Body of pancreas (tissue), 4 donors: ENCODE results near the gene ABCB8. TPM values are rescaled to one million over a fixed set of nuclear protein-coding genes. Genes with fewer than 3 reads are reported as not detected.

Experiments used
- ATAC-seq: fragments of 150-250 bp; one replicate; pipeline ENCODE4 v1.9.1; 2016
- DNase-seq, 4 donors: peaks; one replicate each; pipeline ENCODE4 v3.0.0-alpha.2; 2019
- H3K27ac ChIP-seq, 4 donors: fragments of 200-600 bp; sonication (generic); 1 replicate in 3 of 4; 2 replicates in 1 of 4; pipeline versions ENCODE4 v1.5.1 to v1.6.1; 2016 to 2019; ENCODE audit warnings: mild to moderate bottlenecking in 1 of 4, mixed read lengths in 1 of 4, moderate library complexity in 1 of 4
- H3K27me3 ChIP-seq, 2 donors: fragments of 200-600 bp; sonication (generic); one replicate each; pipeline ENCODE4 v1.6.0; 2016; ENCODE audit warnings: mild to moderate bottlenecking in 1 of 2
- H3K36me3 ChIP-seq, 2 donors: fragments of 200-600 bp; sonication (generic); replicated peaks in 1 of 2; 2 replicates each; pipeline ENCODE4 v1.5.1; 2016; ENCODE audit warnings: low read depth in 2 of 2; ENCODE audit not compliant: insufficient read depth in 1 of 2
- H3K4me1 ChIP-seq: fragments of 200-600 bp; sonication (generic); one replicate; pipeline ENCODE4 v1.6.0; 2016
- H3K4me3 ChIP-seq, 2 donors: fragments of 200-600 bp; sonication (generic); 1 replicate in 1 of 2; 2 replicates in 1 of 2; pipeline ENCODE4 v1.5.1; 2016 to 2019
- H3K9me3 ChIP-seq, 3 donors: fragments of 200-600 bp; sonication (generic); 1 replicate in 2 of 3; 2 replicates in 1 of 3; pipeline ENCODE4 v1.5.1; 2016
- CTCF ChIP-seq, 7 experiments: fragments of 450-650 bp in 4 of 7; fragments of 200-600 bp in 3 of 7; sonication (generic) in 3 of 7; IDR thresholded peaks; one replicate each; pipeline ENCODE4 v1.5.1; 2016 to 2019; ENCODE audit warnings: antibody characterized with exemption in 7 of 7
- POLR2A ChIP-seq, 3 donors: fragments of 450-650 bp; IDR thresholded peaks; one replicate each; pipeline ENCODE4 v1.6.1; 2016; ENCODE audit warnings: antibody characterized with exemption in 3 of 3, mild to moderate bottlenecking in 2 of 3
- WGBS, 2 donors: methylation state at CpG; one replicate each; pipeline ENCODE4 v1.1.5; 2017; 5-methylcytosine and 5-hydroxymethylcytosine counted together
- intact Hi-C: fragments of 100-400 bp; cut with DNase I; formaldehyde crosslinking; loops from one replicate; pipeline ENCODE4 v1.15.1; 2023
- total RNA-seq, 2 donors: library from RNA; depleted of rRNA; stranded (reverse); fragments of >200 nt; gene quantifications; one replicate each; pipeline ENCODE4 v1.1.0, GENCODE V29; 2016

The ABCB8 gene
- total RNA-seq, 2 donors from 2014 or later, result 8.8 to 39.6 TPM

GRCh38 chr7:151087245-151088018, 59.2 kb downstream of the ABCB8 start:
- ATAC-seq (peak; percentile 55), DNase-seq (peak; percentile 69 to 79 (median 74))
- H3K27me3 ChIP-seq, result no peaks in the 10 kb centered on the region
- H3K36me3 ChIP-seq, result no peaks in the 10 kb centered on the region
- WGBS, 2 donors, result 0 to 1% methylated on average over 15 to 64 of the region's 70 CpGs
- TF ChIP-seq CTCF (IDR thresholded peaks at IDR 0.05), result peak in 4 of 7 experiments; percentile 15 to 55 (median 38)
- TF ChIP-seq POLR2A (IDR thresholded peaks at IDR 0.05), result peak; percentile 41 to 47 (median 45)
- peaks cover 73% of the 10 kb centered on the region for H3K4me1 ChIP-seq
- peak overlapping the region; percentile 83 to 84 for H3K4me3 ChIP-seq
- H3K27ac ChIP-seq, result peak overlapping the region; percentile 84 to 89 (median 88)
- intact Hi-C loops, result no loop called here
- no peaks in the 10 kb centered on the region for H3K9me3 ChIP-seq

- WGBS, 2 donors, result 23 to 29% methylated on average over 14 to 16 of the region's 16 CpGs
- DNase-seq (no peak), ATAC-seq (no peak)
- H3K9me3 ChIP-seq, result no peaks in the 10 kb centered on the region
- H3K4me1 ChIP-seq, result peaks cover 69% of the 10 kb centered on the region
- H3K27me3 ChIP-seq, result no peaks in the 10 kb centered on the region
- TF ChIP-seq CTCF (IDR thresholded peaks at IDR 0.05) (no peak), POLR2A (IDR thresholded peaks at IDR 0.05) (no peak)
- peak overlapping the region; percentile 84 to 89 (median 88) for H3K27ac ChIP-seq
- H3K36me3 ChIP-seq, result no peaks in the 10 kb centered on the region
- intact Hi-C loops, result no loop called here
- peak overlapping the region; percentile 3 to 46 for H3K4me3 ChIP-seq
These were observed 60.0 kb downstream of the ABCB8 start for GRCh38 chr7:151088019-151088855.

- ATAC-seq (peak; percentile 25), DNase-seq (peak; percentile 73 to 87 (median 82))
- TF ChIP-seq CTCF (IDR thresholded peaks at IDR 0.05) (no peak), POLR2A (IDR thresholded peaks at IDR 0.05) (peak; percentile 47 to 73 (median 56))
- WGBS, 2 donors, result 15 to 26% methylated on average over 24 to 30 of the region's 30 CpGs
- intact Hi-C loops, result no loop called here
- Histone ChIP-seq H3K27ac (peak overlapping the region; percentile 84 to 89 (median 88)), H3K27me3 (no peaks in the 10 kb centered on the region), H3K36me3 (no peaks in the 10 kb centered on the region), H3K9me3 (no peaks in the 10 kb centered on the region), H3K4me1 (peaks cover 62% of the 10 kb centered on the region), H3K4me3 (peak overlapping the region in 1 of 2 donors; percentile 3)
These were observed 60.8 kb downstream of the ABCB8 start for GRCh38 chr7:151088856-151089699.

- no peaks in the 10 kb centered on the region for H3K36me3 ChIP-seq
- H3K4me3 ChIP-seq, result no peak overlapping the region
- DNase-seq (peak in 3 of 4 donors; percentile 47 to 56 (median 55)), ATAC-seq (no peak)
- H3K27me3 ChIP-seq, result no peaks in the 10 kb centered on the region
- H3K27ac ChIP-seq, result peak overlapping the region; percentile 84 to 89 (median 88)
- H3K9me3 ChIP-seq, result no peaks in the 10 kb centered on the region
- intact Hi-C loops, result no loop called here
- peaks cover 51% of the 10 kb centered on the region for H3K4me1 ChIP-seq
- TF ChIP-seq POLR2A (IDR thresholded peaks at IDR 0.05) (no peak), CTCF (IDR thresholded peaks at IDR 0.05) (no peak)
- WGBS, 2 donors, result 50 to 61% methylated on average over 20 to 21 of the region's 22 CpGs
These were observed 61.9 kb downstream of the ABCB8 start for GRCh38 chr7:151089893-151090730.
